Stimulated activated effector memory CD8-positive, alpha-beta T cell treated with anti-CD3 and anti-CD28 coated beads, Interleukin-12 subunit alpha, Interleukin-12 subunit beta, amount 100 ng/mL, for 72 hours (primary cell): ENCODE data around the gene SLC25A43.
"Not testable (repeated sequence)": the region's sequence is repeated elsewhere in the genome, so short reads cannot be mapped to it uniquely, and the experiment has no call there.

Experiments used
- ATAC-seq: fragments of 150-1000 bp; cut with Tn5 transposase; 2 replicates; pipeline ENCODE4 v1.10.0; 2021
- DNase-seq, 2 donors: peaks; one replicate each; pipeline ENCODE4 v3.0.0; 2021 to 2022; ENCODE audit warnings: low spot score in 2 of 2
- H3K27ac Mint-ChIP-seq: one replicate; pipeline ENCODE4 v1.8.0; 2022; ENCODE audit warnings: mild to moderate bottlenecking, mixed read lengths
- H3K36me3 Mint-ChIP-seq: one replicate; pipeline ENCODE4 v1.8.0; 2022; ENCODE audit warnings: mild to moderate bottlenecking, mixed read lengths
- H3K4me1 Mint-ChIP-seq: one replicate; pipeline ENCODE4 v1.8.0; 2022; ENCODE audit warnings: mixed read lengths
- H3K4me3 Mint-ChIP-seq: one replicate; pipeline ENCODE4 v1.8.0; 2022; ENCODE audit warnings: mild to moderate bottlenecking, mixed read lengths
- H3K9me3 Mint-ChIP-seq: one replicate; pipeline ENCODE4 v1.8.0; 2022; ENCODE audit warnings: mixed read lengths

Gene SLC25A43

GRCh38 chrX:119398974-119399771 lies at the start of gene SLC25A43:
Gene SLC25A43 (plus strand): TSS chrX:119399336. CDS start chrX:119399404, 68 bp downstream.
- DNase-seq = peak; percentile 12 to 62
- peak; percentile 94 for ATAC-seq
- Mint-ChIP-seq H3K36me3 (no peaks in the 10 kb centered on the region), H3K4me3 (peak within 1 kb of the TSS; percentile 84), H3K9me3 (no peaks in the 10 kb centered on the region), H3K4me1 (peaks cover 16% of the 10 kb centered on the region), H3K27ac (peak within 1 kb of the TSS; percentile 94)

GRCh38 chrX:119359618-119360382 lies 39.3 kb upstream of the SLC25A43 start:
- no peak for DNase-seq
- no peaks in the 10 kb centered on the region for H3K9me3 Mint-ChIP-seq
- no peaks in the 10 kb centered on the region for H3K4me1 Mint-ChIP-seq
- no peak overlapping the region for H3K27ac Mint-ChIP-seq
- H3K4me3 Mint-ChIP-seq = no peak overlapping the region
- H3K36me3 Mint-ChIP-seq = no peaks in the 10 kb centered on the region
- no peak for ATAC-seq

- H3K36me3 Mint-ChIP-seq, H3K27ac Mint-ChIP-seq, DNase-seq, ATAC-seq, H3K4me3 Mint-ChIP-seq, H3K4me1 Mint-ChIP-seq, H3K9me3 Mint-ChIP-seq: not testable (repeated sequence)
These were observed 37.7 kb upstream of the SLC25A43 start for GRCh38 chrX:119361451-119361850.

- H3K4me1 Mint-ChIP-seq, H3K27ac Mint-ChIP-seq, H3K36me3 Mint-ChIP-seq, DNase-seq, ATAC-seq, H3K4me3 Mint-ChIP-seq, H3K9me3 Mint-ChIP-seq: not testable (repeated sequence)
These were observed 37.1 kb upstream of the SLC25A43 start for GRCh38 chrX:119362074-119362473.

- Mint-ChIP-seq H3K27ac (no peak overlapping the region), H3K4me1 (no peaks in the 10 kb centered on the region), H3K36me3 (no peaks in the 10 kb centered on the region), H3K9me3 (no peaks in the 10 kb centered on the region), H3K4me3 (no peak overlapping the region)
- ATAC-seq (no peak), DNase-seq (no peak)
These were observed 35.7 kb upstream of the SLC25A43 start for GRCh38 chrX:119363391-119363790.

GRCh38 chrX:119371861-119372260 lies 27.3 kb upstream of the SLC25A43 start:
- DNase-seq, ATAC-seq, H3K4me3 Mint-ChIP-seq, H3K27ac Mint-ChIP-seq, H3K4me1 Mint-ChIP-seq, H3K36me3 Mint-ChIP-seq, H3K9me3 Mint-ChIP-seq: not testable (repeated sequence)

- Mint-ChIP-seq H3K27ac (no peak overlapping the region), H3K9me3 (no peaks in the 10 kb centered on the region), H3K4me1 (no peaks in the 10 kb centered on the region), H3K4me3 (no peak overlapping the region), H3K36me3 (no peaks in the 10 kb centered on the region)
- DNase-seq (no peak), ATAC-seq (no peak)
These were observed 24.4 kb upstream of the SLC25A43 start for GRCh38 chrX:119374736-119375135.

DNA sequence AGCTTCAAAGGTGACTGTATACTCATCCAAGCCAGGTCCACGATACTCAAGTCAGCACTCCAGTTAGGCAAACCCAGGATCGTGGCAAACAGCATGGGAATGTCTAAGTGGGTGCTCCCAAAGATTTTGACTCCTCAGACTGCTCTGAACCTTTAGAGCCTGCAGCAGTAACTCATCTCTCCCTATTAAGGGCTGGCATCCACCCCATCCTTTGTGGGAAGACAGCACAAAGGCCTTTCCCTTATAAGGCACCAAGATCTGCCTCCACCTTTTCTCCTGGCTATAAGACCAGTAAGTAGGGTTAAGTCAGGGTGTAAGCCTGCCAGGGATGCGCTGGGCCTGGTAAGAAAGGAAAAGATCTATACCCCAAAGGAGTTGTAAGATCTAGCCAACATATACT lies 23.6 kb upstream of the SLC25A43 start:
- no peaks in the 10 kb centered on the region for H3K36me3 Mint-ChIP-seq
- H3K9me3 Mint-ChIP-seq = no peaks in the 10 kb centered on the region
- DNase-seq (no peak), ATAC-seq (no peak)
- no peak overlapping the region for H3K27ac Mint-ChIP-seq
- no peak overlapping the region for H3K4me3 Mint-ChIP-seq
- no peaks in the 10 kb centered on the region for H3K4me1 Mint-ChIP-seq

- Mint-ChIP-seq H3K27ac (no peak overlapping the region), H3K9me3 (no peaks in the 10 kb centered on the region), H3K4me1 (no peaks in the 10 kb centered on the region), H3K36me3 (no peaks in the 10 kb centered on the region), H3K4me3 (no peak overlapping the region)
- ATAC-seq (no peak), DNase-seq (no peak)
These were observed 22.8 kb upstream of the SLC25A43 start for GRCh38 chrX:119376312-119376711.

DNA sequence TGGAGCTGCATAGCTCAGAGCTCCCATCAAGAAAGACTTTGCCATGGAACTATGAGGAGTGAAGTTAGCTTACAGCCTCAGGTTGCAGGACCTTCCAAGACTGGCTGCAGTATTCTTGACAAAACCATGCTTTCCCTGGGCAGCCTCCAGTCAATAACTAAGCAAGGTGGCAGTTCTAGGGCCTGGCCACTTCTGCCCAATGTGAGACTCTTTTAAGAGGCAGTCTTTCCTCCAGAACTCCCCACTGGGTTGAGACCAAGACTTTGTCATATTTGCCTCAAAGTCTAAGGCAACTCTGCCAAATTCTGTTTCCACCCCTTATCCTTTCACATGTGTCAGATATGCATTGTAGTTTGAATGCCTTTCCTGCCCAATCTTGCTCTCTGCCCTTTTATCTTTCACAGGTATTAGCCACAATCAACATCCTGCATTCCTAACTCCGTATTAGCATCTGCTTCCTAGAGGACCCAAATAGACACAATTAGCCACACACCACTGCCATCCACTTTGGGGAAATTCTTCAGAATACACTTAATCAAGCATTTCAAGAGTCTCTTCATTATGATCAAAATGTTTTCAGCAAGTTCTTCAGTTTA lies 17.7 kb upstream of the SLC25A43 start:
- DNase-seq (no peak), ATAC-seq (no peak)
- Mint-ChIP-seq H3K9me3 (no peaks in the 10 kb centered on the region), H3K36me3 (no peaks in the 10 kb centered on the region), H3K4me1 (no peaks in the 10 kb centered on the region), H3K4me3 (no peak overlapping the region), H3K27ac (no peak overlapping the region)

GRCh38 chrX:119382606-119383005 lies 16.5 kb upstream of the SLC25A43 start:
- Mint-ChIP-seq H3K4me1 (no peaks in the 10 kb centered on the region), H3K36me3 (no peaks in the 10 kb centered on the region), H3K4me3 (no peak overlapping the region), H3K9me3 (no peaks in the 10 kb centered on the region), H3K27ac (no peak overlapping the region)
- no peak for DNase-seq
- ATAC-seq = no peak

GRCh38 chrX:119386685-119387084 lies 12.5 kb upstream of the SLC25A43 start:
- not testable (repeated sequence) for DNase-seq, H3K4me3 Mint-ChIP-seq, H3K27ac Mint-ChIP-seq, H3K4me1 Mint-ChIP-seq, ATAC-seq, H3K9me3 Mint-ChIP-seq, H3K36me3 Mint-ChIP-seq

GRCh38 chrX:119387426-119387825 lies 11.7 kb upstream of the SLC25A43 start:
- not testable (repeated sequence) for H3K4me3 Mint-ChIP-seq, DNase-seq, H3K27ac Mint-ChIP-seq, H3K4me1 Mint-ChIP-seq, H3K9me3 Mint-ChIP-seq, H3K36me3 Mint-ChIP-seq, ATAC-seq

GRCh38 chrX:119389214-119389613 lies 9.9 kb upstream of the SLC25A43 start:
- H3K9me3 Mint-ChIP-seq = no peaks in the 10 kb centered on the region
- H3K4me3 Mint-ChIP-seq = no peak overlapping the region

GRCh38 chrX:119389871-119390501 lies 9.2 kb upstream of the SLC25A43 start:
- H3K27ac Mint-ChIP-seq = no peak overlapping the region
- no peaks in the 10 kb centered on the region for H3K9me3 Mint-ChIP-seq
- no peak for DNase-seq
- no peak for ATAC-seq
- H3K4me1 Mint-ChIP-seq = no peaks in the 10 kb centered on the region
- no peaks in the 10 kb centered on the region for H3K36me3 Mint-ChIP-seq
- H3K4me3 Mint-ChIP-seq = no peak overlapping the region

More at GRCh38 chrX:119389214-119389613, 9.9 kb upstream of the SLC25A43 start:
- no peak for ATAC-seq
- Mint-ChIP-seq H3K4me1 (no peaks in the 10 kb centered on the region), H3K27ac (no peak overlapping the region), H3K36me3 (no peaks in the 10 kb centered on the region)
- DNase-seq = no peak
